Aorta (tissue), 5 donors: ENCODE results near the gene XYLT1. TPM values are rescaled to one million over a fixed set of nuclear protein-coding genes. Genes with fewer than 3 reads are reported as not detected.

ENCODE experiments used
- ATAC-seq: fragments of 200-7000 bp; cut with Tn5 transposase; one replicate; pipeline ENCODE4 v1.9.1; 2022; ENCODE audit warnings: moderate library complexity; ENCODE audit not compliant: low FRiP score
- DNase-seq, 2 donors: peaks; one replicate each; pipeline ENCODE4 v3.0.0-alpha.2; 2020
- H3K27ac ChIP-seq, 2 donors: one replicate each; pipeline ENCODE4 v1.5.1; 2013; ENCODE audit warnings: low read length in 2 of 2, mild to moderate bottlenecking in 2 of 2, moderate library complexity in 2 of 2, control low read depth in 1 of 2, inconsistent platforms in 1 of 2, low read depth in 1 of 2
- H3K27me3 ChIP-seq, 2 donors: one replicate each; pipeline ENCODE4 v1.6.1; 2013; ENCODE audit warnings: control low read depth in 1 of 2, low read length in 1 of 2, mild to moderate bottlenecking in 1 of 2, moderate library complexity in 1 of 2; ENCODE audit not compliant: insufficient read depth in 2 of 2, control insufficient read depth in 1 of 2
- H3K36me3 ChIP-seq, 2 donors: one replicate each; pipeline ENCODE4 v1.6.1; 2013; ENCODE audit warnings: control low read depth in 1 of 2, low read length in 1 of 2, mild to moderate bottlenecking in 1 of 2; ENCODE audit not compliant: insufficient read depth in 2 of 2, control insufficient read depth in 1 of 2
- H3K4me1 ChIP-seq, 2 donors: one replicate each; pipeline ENCODE4 v1.6.1; 2013; ENCODE audit warnings: low read length in 2 of 2, control low read depth in 1 of 2, mild to moderate bottlenecking in 1 of 2, moderate library complexity in 1 of 2; ENCODE audit not compliant: insufficient read depth in 2 of 2, control insufficient read depth in 1 of 2
- H3K4me3 ChIP-seq, 2 donors: one replicate each; pipeline ENCODE4 v1.5.1; 2013; ENCODE audit warnings: low read length in 2 of 2, control low read depth in 1 of 2, mild to moderate bottlenecking in 1 of 2
- H3K9me3 ChIP-seq: one replicate; pipeline ENCODE4 v1.6.1; 2013; ENCODE audit warnings: mild to moderate bottlenecking, low read length; ENCODE audit not compliant: control insufficient read depth
- WGBS, 2 donors: extraction: QIAGEN DNeasy Blood & Tissue Kit; methylation state at CpG; one replicate each; pipeline ENCODE4 v1.1.7; 2013; 5-methylcytosine and 5-hydroxymethylcytosine counted together
- intact Hi-C, 2 donors: fragments of 100-400 bp; cut with DNase I; formaldehyde crosslinking; loops; one replicate each; pipeline versions ENCODE4 v1.14.2 to v1.15.0; 2022
- polyA plus RNA-seq, 2 donors: library from polyadenylated mRNA; stranded (reverse); fragments of 200-250 nt; gene quantifications; one replicate each; pipeline ENCODE4 v1.2.3, GENCODE V29; 2013
- total RNA-seq, 2 donors: library from RNA; stranded (reverse); fragmentation: NEBNext Ultra II Directional; extraction: Animal tissue kit (Norgen Biotek cat#: 25700); gene quantifications; one replicate each; pipeline ENCODE4 v1.2.1, GENCODE V29; 2021
- donor health status: healthy with polysubstance abuse.
- donor health status: Bipolar disorder and iron deficiency.
- donor health status: DM: no; HTN: no; CAD: no.
- donor health status: DM: no; HTN: no; CAD: no.
- donor health status: DM: yes; HTN: yes; CAD: no.

Gene XYLT1
- total and polyA plus RNA-seq, 4 donors = 1.3 to 15.9 (median 8.6) TPM

DNA sequence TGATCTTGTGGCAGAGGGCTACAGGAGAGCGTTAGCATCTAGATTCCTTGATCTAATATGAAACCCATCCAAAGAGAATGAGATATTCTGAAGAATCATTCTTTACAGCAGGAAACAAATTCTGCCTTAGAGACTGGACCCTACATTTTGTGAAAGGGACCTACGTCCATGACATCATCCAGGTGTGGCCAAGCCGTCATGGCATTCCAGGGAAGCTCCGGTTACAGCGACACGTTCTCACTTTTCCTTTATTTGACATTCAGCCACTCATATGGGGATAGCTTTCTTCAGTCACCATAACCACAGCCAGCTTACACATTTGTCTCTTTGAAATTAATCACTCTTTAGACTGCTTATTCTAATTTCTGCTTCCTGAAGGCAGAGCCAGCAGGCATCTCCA, 408.1 kb downstream of the XYLT1 start:
- no peaks in the 10 kb centered on the region for H3K36me3 ChIP-seq
- no peaks in the 10 kb centered on the region for H3K27me3 ChIP-seq
- no peak overlapping the region for H3K27ac ChIP-seq
- ATAC-seq = no peak
- intact Hi-C loops = no loop called here
- H3K4me3 ChIP-seq = no peak overlapping the region
- no peaks in the 10 kb centered on the region for H3K4me1 ChIP-seq
- DNase-seq = no peak
- WGBS, 2 donors = 76 to 79% methylated on average over 6 of the region's 6 CpGs
- no peaks in the 10 kb centered on the region for H3K9me3 ChIP-seq

DNA sequence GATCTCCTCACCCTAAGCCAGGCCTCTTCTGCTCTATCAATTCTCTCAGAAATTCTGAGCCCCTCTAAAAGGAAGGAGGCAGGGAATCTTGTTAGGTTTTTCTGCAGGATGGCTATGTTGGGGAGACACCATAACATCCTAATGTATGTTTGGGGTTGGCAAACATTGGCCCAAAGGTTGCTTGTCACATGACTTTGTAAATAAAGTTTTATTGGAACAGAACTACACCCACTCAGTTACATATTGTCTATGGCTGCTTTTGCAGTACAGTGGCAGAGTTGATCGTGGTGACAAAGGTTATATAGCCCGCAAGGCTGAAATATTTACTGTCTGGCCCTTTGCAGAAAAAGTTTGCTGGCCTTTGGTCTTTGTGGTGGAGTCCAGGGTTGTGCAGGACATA, 409.4 kb downstream of the XYLT1 start:
- Histone ChIP-seq H3K4me1 (no peaks in the 10 kb centered on the region), H3K4me3 (no peak overlapping the region), H3K9me3 (no peaks in the 10 kb centered on the region), H3K27me3 (no peaks in the 10 kb centered on the region), H3K36me3 (no peaks in the 10 kb centered on the region), H3K27ac (no peak overlapping the region)
- intact Hi-C loops = no loop called here
- WGBS, 2 donors = 95 to 97% methylated on average over 2 of the region's 2 CpGs
- DNase-seq (no peak), ATAC-seq (no peak)

DNA sequence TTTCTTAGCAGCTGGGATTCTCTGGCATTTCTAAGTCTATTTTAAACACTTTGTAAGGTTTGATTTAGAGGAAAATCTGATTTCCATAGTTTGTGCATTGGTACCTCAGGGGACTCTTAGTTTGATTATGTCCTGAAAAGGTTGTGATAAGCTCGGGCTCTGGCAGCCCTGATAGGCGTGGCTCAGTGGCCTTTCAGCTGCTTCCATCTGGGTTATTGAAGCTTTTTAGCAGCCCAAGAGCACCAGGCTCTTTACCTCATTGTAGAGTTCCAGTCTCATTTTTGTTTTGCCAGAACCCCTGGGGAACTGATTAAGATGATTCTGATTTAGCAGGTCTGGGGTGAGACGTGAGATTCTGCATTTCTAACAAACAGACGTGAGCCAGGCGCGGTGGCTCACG, 412.3 kb downstream of the XYLT1 start:
- DNase-seq = no peak
- WGBS, 2 donors = 49 to 55% methylated on average over 7 of the region's 7 CpGs
- no peaks in the 10 kb centered on the region for H3K4me1 ChIP-seq
- peaks cover 3% of the 10 kb centered on the region for H3K9me3 ChIP-seq
- no peaks in the 10 kb centered on the region for H3K27me3 ChIP-seq
- no peak for ATAC-seq
- no peak overlapping the region for H3K27ac ChIP-seq
- no peaks in the 10 kb centered on the region for H3K36me3 ChIP-seq
- intact Hi-C loops = no loop called here
- H3K4me3 ChIP-seq = no peak overlapping the region

DNA sequence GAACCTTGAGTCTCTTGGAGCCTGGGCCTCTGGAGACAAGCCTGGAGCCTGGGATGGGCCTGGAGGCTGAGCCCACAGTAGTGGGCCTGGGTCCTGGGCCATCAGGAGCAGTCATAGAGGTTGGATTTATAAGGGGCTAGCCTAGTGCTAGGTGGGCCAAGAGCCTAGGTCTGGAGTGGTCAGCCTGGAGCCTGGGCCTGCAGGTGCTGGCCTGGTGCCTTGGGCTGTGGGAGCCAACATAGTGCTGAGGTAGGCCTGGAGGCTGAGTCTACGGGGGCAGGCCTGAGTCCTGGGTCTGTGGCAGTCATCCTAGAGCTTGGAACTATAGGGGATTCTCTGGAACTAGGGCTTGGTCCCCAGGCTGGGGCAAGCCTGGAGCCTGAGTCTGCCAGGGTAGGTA, 414.1 kb downstream of the XYLT1 start:
- peaks cover 3% of the 10 kb centered on the region for H3K9me3 ChIP-seq
- ATAC-seq = no peak
- intact Hi-C loops = no loop called here
- H3K4me1 ChIP-seq = no peaks in the 10 kb centered on the region
- H3K27me3 ChIP-seq = no peaks in the 10 kb centered on the region
- no peak overlapping the region for H3K4me3 ChIP-seq
- WGBS, 2 donors = 67 to 73% methylated on average over 1 of the region's 1 CpG
- no peaks in the 10 kb centered on the region for H3K36me3 ChIP-seq
- no peak for DNase-seq
- H3K27ac ChIP-seq = no peak overlapping the region

DNA sequence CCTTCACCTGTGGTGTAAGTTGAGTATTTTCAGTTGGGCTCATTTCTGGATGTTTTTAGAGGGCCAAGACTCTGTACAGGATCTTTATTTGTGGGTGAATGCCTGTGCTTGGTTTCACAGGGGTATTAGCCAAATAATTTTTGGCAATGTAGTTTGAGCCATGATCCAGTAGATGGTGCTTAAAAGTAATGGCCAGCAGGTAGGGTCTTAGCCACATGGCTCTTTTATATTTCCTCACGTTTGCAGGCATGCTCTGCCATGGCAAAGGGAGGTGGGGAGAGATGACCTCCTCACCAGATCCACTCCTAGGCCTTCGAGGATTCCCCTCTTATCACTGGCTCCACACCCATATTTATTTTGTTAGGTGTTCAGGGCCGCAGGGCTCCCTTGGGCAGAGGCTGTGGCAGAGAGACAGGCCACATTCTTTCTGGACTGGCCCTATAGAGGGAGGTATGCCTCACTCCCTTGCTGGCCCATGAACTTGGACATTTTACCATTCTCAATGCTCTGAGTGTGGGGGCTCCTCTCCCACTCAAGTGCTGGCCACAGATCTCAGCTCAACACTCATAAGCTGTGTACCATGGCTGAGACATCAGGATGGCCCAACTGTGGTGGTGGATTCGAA, 417.1 kb downstream of the XYLT1 start:
- ATAC-seq (no peak), DNase-seq (no peak)
- H3K4me3 ChIP-seq = no peak overlapping the region
- no peaks in the 10 kb centered on the region for H3K36me3 ChIP-seq
- no peak overlapping the region for H3K27ac ChIP-seq
- no peaks in the 10 kb centered on the region for H3K4me1 ChIP-seq
- 53 to 55% methylated on average over 4 of the region's 4 CpGs for WGBS, 2 donors
- intact Hi-C loops = no loop called here
- peaks cover 3% of the 10 kb centered on the region for H3K9me3 ChIP-seq
- no peaks in the 10 kb centered on the region for H3K27me3 ChIP-seq
